ENCODE data around the gene NCOA1. TPM values are rescaled to one million over a fixed set of nuclear protein-coding genes. Genes with fewer than 3 reads are reported as not detected.
A peak's percentile ranks its signal among the peaks of the same experiment; 100 is the strongest.

The NCOA1 gene
- polyA plus RNA-seq, 1 of the 3 experiments (the other 2 are of a cell fraction) = 10.7 TPM

GRCh38 chr2:24702800-24703199 lies 211.7 kb downstream of the NCOA1 start:
- Histone ChIP-seq H3K79me2 (ENCODE audit: insufficient read depth) (no peaks in the 10 kb centered on the region), H3F3A (replicated peaks; ENCODE audit: insufficient read depth) (peaks cover 5% of the 10 kb centered on the region)
- POLR2A ChIA-PET = no interaction called here

More at GRCh38 chr2:24702800-24703199, 211.7 kb downstream of the NCOA1 start:
- WGBS (ENCODE audit: low lambda C conversion rate) = 34% methylated on average over 3 of the region's 3 CpGs
- Histone ChIP-seq H4K20me1 (ENCODE audit: insufficient read depth) (no peaks in the 10 kb centered on the region), H3K4me2 (no peak overlapping the region), H3K4me3 (ENCODE audit: low read depth in 2 of 2, low read length in 1 of 2) (no peak overlapping the region), H3K36me3 (replicated peaks in 1 of 2; ENCODE audit: control insufficient read depth in 1 of 2, insufficient read depth in 2 of 2, low read length in 1 of 2) (peaks cover 27 to 38% of the 10 kb centered on the region in 2 experiments), H3K9ac (peak overlapping the region; percentile 19; the same call in 1 of the 2 replicates), H3K27ac (ENCODE audit: low read depth in 2 of 2, low read length in 1 of 2) (peak overlapping the region in 1 of 2 experiments; percentile 75; a peak in 3 of 4 replicates), H2AFZ (ENCODE audit: low read depth) (no peak overlapping the region), H3K4me1 (ENCODE audit: control insufficient read depth in 1 of 2, insufficient read depth in 2 of 2, low read depth in 1 of 2, low read length in 1 of 2) (peaks cover 0 to 3% of the 10 kb centered on the region in 2 experiments; a peak in 2 of 4 replicates), H3K27me3 (ENCODE audit: insufficient read depth) (no peaks in the 10 kb centered on the region), H3K9me3 (no peaks in the 10 kb centered on the region), H3K9me2 (no peaks in the 10 kb centered on the region)
- no peak for DNase-seq
- TF ChIP-seq MEF2A (IDR thresholded peaks at IDR 0.05; ENCODE audit: borderline replicate concordance, low read depth) = peak; percentile 96
- 0 out of 2 replicates have a peak, but pooled peaks have one; percentile 20 for TF ChIP-seq NFIC (IDR thresholded peaks at IDR 0.05; ENCODE audit: borderline replicate concordance)
- TF ChIP-seq GATA2 (CRISPR knock-in tag; IDR thresholded peaks at IDR 0.05) = no peak
- TF ChIP-seq ZBTB33 (IDR thresholded peaks at IDR 0.05; ENCODE audit: borderline replicate concordance, low read depth) = no peak
- no peak for TF ChIP-seq RAD21 (IDR thresholded peaks at IDR 0.05; ENCODE audit: low read length)
- TF ChIP-seq FOXM1 (IDR thresholded peaks at IDR 0.05; ENCODE audit: low read depth) = no peak
- peak in 1 of 2 experiments; percentile 38; a peak in 1 of 4 replicates for TF ChIP-seq EP300 (IDR thresholded peaks at IDR 0.05; ENCODE audit: borderline replicate concordance in 1 of 2, low read depth in 1 of 2, low read length in 1 of 2)
- no peak for TF ChIP-seq IRF3 (IDR thresholded peaks at IDR 0.05; ENCODE audit: low read depth, low read length)
- peak; percentile 42; the same call in 1 of the 2 replicates for TF ChIP-seq PBX3 (IDR thresholded peaks at IDR 0.05)
- TF ChIP-seq RFX5 (IDR thresholded peaks at IDR 0.05; ENCODE audit: low read length) = no peak
- TF ChIP-seq FOXJ3 (CRISPR knock-in tag; IDR thresholded peaks at IDR 0.05) = no peak
- no peak for TF ChIP-seq CHD2 (IDR thresholded peaks at IDR 0.05; ENCODE audit: low read length, partially characterized antibody)
- no peak for TF ChIP-seq RXRA (IDR thresholded peaks at IDR 0.05; ENCODE audit: borderline replicate concordance, low read depth)
- TF ChIP-seq USF1 (IDR thresholded peaks at IDR 0.05; ENCODE audit: borderline replicate concordance, low read depth) = no peak
- TF ChIP-seq EZH2phosphoT487 (IDR thresholded peaks at IDR 0.05; ENCODE audit: borderline replicate concordance, low read depth) = no peak
- TF ChIP-seq NRF1 (IDR thresholded peaks at IDR 0.05; ENCODE audit: low read depth, low read length) = no peak
- TF ChIP-seq TCF12 (IDR thresholded peaks at IDR 0.05) = peak; percentile 54; the same call in 1 of the 2 replicates
- TF ChIP-seq JUND (IDR thresholded peaks at IDR 0.05) = peak; percentile 76
- no peak for TF ChIP-seq RCOR1 (IDR thresholded peaks at IDR 0.05; ENCODE audit: low read length)
- TF ChIP-seq FOSL2 (IDR thresholded peaks at IDR 0.05; ENCODE audit: borderline replicate concordance, low read depth) = peak; percentile 88
- peak; percentile 36; the same call in 1 of the 2 replicates for TF ChIP-seq TEAD4 (IDR thresholded peaks at IDR 0.05; ENCODE audit: borderline replicate concordance, insufficient read depth)
- CTCF ChIA-PET = no interaction called here
